HEK293 (cell line): ENCODE results near the gene SBF2.
A peak's percentile ranks its signal among the peaks of the same experiment; 100 is the strongest.

ENCODE experiments used
- AEBP2 ChIP-seq: fragments of 450-650 bp; formaldehyde crosslinking; IDR thresholded peaks from 2 replicates; pipeline ENCODE4 v1.5.1; 2016; ENCODE audit warnings: missing biosample characterization, missing genetic modification characterization, borderline replicate concordance
- BCL11B ChIP-seq: fragments of 450-650 bp; formaldehyde crosslinking; IDR thresholded peaks from 2 replicates; pipeline ENCODE4 v1.5.1; 2016; ENCODE audit warnings: low read depth, missing biosample characterization, missing genetic modification characterization
- EGR2 ChIP-seq: fragments of 450-650 bp; formaldehyde crosslinking; IDR thresholded peaks from 2 replicates; pipeline ENCODE4 v1.5.1; 2016; ENCODE audit warnings: low read depth, missing biosample characterization, missing genetic modification characterization
- ELK4 ChIP-seq: IDR thresholded peaks from 2 replicates; pipeline ENCODE4 v1.6.1; 2011; ENCODE audit warnings: mild to moderate bottlenecking, low read depth, low read length, borderline replicate concordance
- INSM2 ChIP-seq: fragments of 450-650 bp; formaldehyde crosslinking; IDR thresholded peaks from 2 replicates; pipeline ENCODE4 v1.5.1; 2016; ENCODE audit warnings: missing biosample characterization, missing genetic modification characterization
- REPIN1 ChIP-seq: fragments of 450-650 bp; formaldehyde crosslinking; IDR thresholded peaks from 2 replicates; pipeline ENCODE4 v1.5.1; 2017; ENCODE audit warnings: missing biosample characterization, missing genetic modification characterization, low read depth
- SALL2 ChIP-seq: fragments of 450-650 bp; formaldehyde crosslinking; IDR thresholded peaks from 2 replicates; pipeline ENCODE4 v1.5.0; 2017; ENCODE audit warnings: missing biosample characterization, mild to moderate bottlenecking, missing genetic modification characterization, borderline replicate concordance
- SCRT1 ChIP-seq: fragments of 450-650 bp; formaldehyde crosslinking; IDR thresholded peaks from 2 replicates; pipeline ENCODE4 v1.5.1; 2016; ENCODE audit warnings: missing biosample characterization, missing genetic modification characterization, borderline replicate concordance
- SETDB1 ChIP-seq: IDR thresholded peaks from one replicate; pipeline ENCODE4 v1.6.1; 2017; ENCODE audit warnings: mild to moderate bottlenecking, low read length, moderate library complexity, mixed read lengths; ENCODE audit not compliant: insufficient read length
- ZBTB26 ChIP-seq: fragments of 450-650 bp; formaldehyde crosslinking; optimal IDR thresholded peaks from 2 replicates; pipeline ENCODE3; 2016; ENCODE audit warnings: missing biosample characterization, mild to moderate bottlenecking, missing genetic modification characterization
- ZBTB48 ChIP-seq: fragments of 450-650 bp; formaldehyde crosslinking; IDR thresholded peaks from 2 replicates; pipeline ENCODE4 v1.5.1; 2016; ENCODE audit warnings: missing biosample characterization, missing genetic modification characterization
- ZFP3 ChIP-seq: fragments of 450-650 bp; formaldehyde crosslinking; IDR thresholded peaks from 2 replicates; pipeline ENCODE4 v1.5.1; 2016; ENCODE audit warnings: low read depth, missing biosample characterization, missing genetic modification characterization
- ZNF10 ChIP-seq: fragments of 450-650 bp; formaldehyde crosslinking; IDR thresholded peaks from 2 replicates; pipeline ENCODE4 v1.5.1; 2017; ENCODE audit warnings: missing biosample characterization, missing genetic modification characterization
- ZNF132 ChIP-seq: fragments of 450-650 bp; formaldehyde crosslinking; IDR thresholded peaks from 2 replicates; pipeline ENCODE4 v1.5.1; 2017; ENCODE audit warnings: missing biosample characterization, missing genetic modification characterization, borderline replicate concordance
- ZNF146 ChIP-seq: fragments of 450-650 bp; formaldehyde crosslinking; IDR thresholded peaks from 2 replicates; pipeline ENCODE4 v1.5.1; 2016; ENCODE audit warnings: missing biosample characterization, missing genetic modification characterization
- ZNF148 ChIP-seq: fragments of 450-650 bp; formaldehyde crosslinking; IDR thresholded peaks from 2 replicates; pipeline ENCODE4 v1.5.0; 2017; ENCODE audit warnings: missing biosample characterization, missing genetic modification characterization, borderline replicate concordance
- ZNF157 ChIP-seq: fragments of 450-650 bp; formaldehyde crosslinking; IDR thresholded peaks from 2 replicates; pipeline ENCODE4 v1.5.1; 2016; ENCODE audit warnings: missing biosample characterization, missing genetic modification characterization
- ZNF169 ChIP-seq: fragments of 450-650 bp; formaldehyde crosslinking; IDR thresholded peaks from 2 replicates; pipeline ENCODE4 v1.5.1; 2016; ENCODE audit warnings: missing biosample characterization, missing genetic modification characterization
- ZNF174 ChIP-seq: fragments of 450-650 bp; formaldehyde crosslinking; IDR thresholded peaks from 2 replicates; pipeline ENCODE4 v1.5.0; 2017; ENCODE audit warnings: missing biosample characterization, mild to moderate bottlenecking, missing genetic modification characterization
- ZNF26 ChIP-seq: fragments of 450-650 bp; formaldehyde crosslinking; IDR thresholded peaks from 2 replicates; pipeline ENCODE4 v1.5.1; 2016; ENCODE audit warnings: missing biosample characterization, missing genetic modification characterization
- ZNF473 ChIP-seq: fragments of 450-650 bp; formaldehyde crosslinking; IDR thresholded peaks from 2 replicates; pipeline ENCODE4 v1.5.1; 2017; ENCODE audit warnings: missing biosample characterization, missing genetic modification characterization
- ZNF48 ChIP-seq: fragments of 450-650 bp; formaldehyde crosslinking; IDR thresholded peaks from 2 replicates; pipeline ENCODE4 v1.5.1; 2016; ENCODE audit warnings: missing biosample characterization, missing genetic modification characterization
- ZNF514 ChIP-seq: fragments of 450-650 bp; formaldehyde crosslinking; IDR thresholded peaks from 2 replicates; pipeline ENCODE4 v1.5.1; 2016; ENCODE audit warnings: missing biosample characterization, missing genetic modification characterization
- ZNF544 ChIP-seq: fragments of 450-650 bp; formaldehyde crosslinking; IDR thresholded peaks from 2 replicates; pipeline ENCODE4 v1.5.0; 2017; ENCODE audit warnings: missing biosample characterization, missing genetic modification characterization
- ZNF561 ChIP-seq: fragments of 450-650 bp; IDR thresholded peaks from 2 replicates; pipeline ENCODE4 v1.5.1; 2018; ENCODE audit warnings: missing biosample characterization, missing genetic modification characterization, borderline replicate concordance
- ZNF692 ChIP-seq: fragments of 450-650 bp; formaldehyde crosslinking; IDR thresholded peaks from 2 replicates; pipeline ENCODE4 v1.5.1; 2016; ENCODE audit warnings: missing biosample characterization, missing genetic modification characterization

SBF2 gene

GRCh38 chr11:9759519-9760192 lies 534.4 kb downstream of the SBF2 start (continued):
- TF ChIP-seq ZNF26 = no peak
- no peak; the same call in 1 of the 2 replicates for TF ChIP-seq ZNF10 (tag by site-specific recombination)
- TF ChIP-seq SCRT1 (tag by site-specific recombination) = no peak
- TF ChIP-seq ZBTB26 = no peak
- TF ChIP-seq ELK4 = no peak
- TF ChIP-seq ZNF148 = no peak
- TF ChIP-seq SETDB1 = no peak
- 0 out of 2 replicates have a peak, but pooled peaks have one; percentile 36 for TF ChIP-seq ZNF146 (tag by site-specific recombination)
- no peak for TF ChIP-seq ZNF544
- TF ChIP-seq ZNF169 (tag by site-specific recombination) = no peak
- no peak for TF ChIP-seq ZNF132
- peak; percentile 86 for TF ChIP-seq ZBTB48 (tag by site-specific recombination)
- no peak for TF ChIP-seq AEBP2 (tag by site-specific recombination)
- TF ChIP-seq ZNF48 (tag by site-specific recombination) = no peak
- TF ChIP-seq ZNF561 = peak; percentile 21; the same call in 1 of the 2 replicates
- no peak; the same call in 1 of the 2 replicates for TF ChIP-seq REPIN1 (tag by site-specific recombination)
- TF ChIP-seq ZNF473 = no peak
- TF ChIP-seq ZNF692 (tag by site-specific recombination) = peak; percentile 87
- peak; percentile 65; the same call in 1 of the 2 replicates for TF ChIP-seq EGR2 (tag by site-specific recombination)
- no peak for TF ChIP-seq ZNF514 (tag by site-specific recombination)
- TF ChIP-seq ZNF174 (tag by site-specific recombination) = no peak
- TF ChIP-seq BCL11B (tag by site-specific recombination) = peak; percentile 26; the same call in 1 of the 2 replicates
- no peak for TF ChIP-seq SALL2 (tag by site-specific recombination)
- TF ChIP-seq ZNF157 = no peak
- TF ChIP-seq INSM2 (tag by site-specific recombination) = peak; percentile 99
- TF ChIP-seq ZFP3 (tag by site-specific recombination) = no peak
